Subcutaneous adipose tissue (tissue), 4 donors: Measurements from ENCODE around the gene LIPI. TPM values are rescaled to one million over a fixed set of nuclear protein-coding genes. Genes with fewer than 3 reads are reported as not detected.

Source experiments
- CTCF ChIP-seq: fragments of 450-650 bp; IDR thresholded peaks from one replicate; pipeline ENCODE4 v1.5.1; 2016; ENCODE audit warnings: low read depth, mild to moderate bottlenecking, control low read depth, antibody characterized with exemption, moderate library complexity
- total RNA-seq, 4 donors: library from RNA; depleted of rRNA; stranded (reverse); fragments of >200 nt; gene quantifications; one replicate each; pipeline ENCODE4 v1.1.0, GENCODE V29; 2016

LIPI gene
- total RNA-seq, 4 donors from 2014 or later: not detected

- TF ChIP-seq CTCF: no peak
These were observed 5.4 kb upstream of the LIPI start, which contains the start of gene RBM11 for GRCh38 chr21:14215971-14216641. Gene RBM11 (plus strand): TSS chr21:14216157. CDS start chr21:14216187, 30 bp downstream.

- no peak for TF ChIP-seq CTCF
These were observed 2.4 kb upstream of the LIPI start for GRCh38 chr21:14213164-14213563.

- no peak for TF ChIP-seq CTCF
These were observed 4.5 kb downstream of the LIPI start for GRCh38 chr21:14206222-14206621.

- TF ChIP-seq CTCF: no peak
These were observed 66.8 kb downstream of the LIPI start for GRCh38 chr21:14143999-14144398.

GRCh38 chr21:14124266-14124665 is 86.5 kb downstream of the LIPI start:
- no peak for TF ChIP-seq CTCF

- TF ChIP-seq CTCF: no peak
These were observed 89.0 kb downstream of the LIPI start for GRCh38 chr21:14121719-14122118.

- TF ChIP-seq CTCF: no peak
These were observed 90.5 kb downstream of the LIPI start for GRCh38 chr21:14120091-14120734.
